Prostate gland (tissue), 2 donors: ENCODE measurements around the gene FGG.

Source experiments
- POLR2A ChIP-seq: fragments of 450-650 bp; IDR thresholded peaks from one replicate; pipeline ENCODE4 v1.6.1; 2016; ENCODE audit warnings: antibody characterized with exemption, mild to moderate bottlenecking
- POLR2AphosphoS5 ChIP-seq: sonication (generic); formaldehyde crosslinking; IDR thresholded peaks from one replicate; pipeline ENCODE4 v1.6.1; 2017; ENCODE audit warnings: antibody characterized with exemption
- TF ChIP-seq, protein P1 (sequence below), 4 experiments: fragments of 200-600 bp in 2 of 4; fragments of 450-650 bp in 2 of 4; sonication (generic) in 2 of 4; IDR thresholded peaks; 1 replicate in 3 of 4; 2 replicates in 1 of 4; pipeline ENCODE4 v1.5.1; 2016 to 2019; ENCODE audit warnings: antibody characterized with exemption in 4 of 4, mild to moderate bottlenecking in 2 of 4, moderate library complexity in 2 of 4

DNA sequence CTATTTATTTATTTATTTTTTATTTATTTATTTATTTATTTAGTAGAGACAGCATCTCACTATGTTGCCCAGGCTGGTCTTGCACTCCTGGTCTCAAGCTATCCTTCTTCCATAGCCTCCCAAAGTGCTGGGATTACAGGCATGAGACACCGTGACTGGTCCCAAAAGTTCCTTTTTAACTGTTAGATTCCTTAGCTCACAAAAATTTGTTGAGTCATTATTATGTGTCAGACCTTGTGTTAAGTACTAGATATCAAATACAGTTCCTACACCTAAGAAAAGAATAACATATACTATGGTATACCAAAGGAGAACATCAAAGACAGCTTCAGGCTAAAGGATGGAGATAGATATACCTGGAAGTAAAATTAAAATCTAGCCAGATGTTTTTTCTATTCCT lies 33.5 kb downstream of the FGG start:
- TF ChIP-seq, protein P1, sequence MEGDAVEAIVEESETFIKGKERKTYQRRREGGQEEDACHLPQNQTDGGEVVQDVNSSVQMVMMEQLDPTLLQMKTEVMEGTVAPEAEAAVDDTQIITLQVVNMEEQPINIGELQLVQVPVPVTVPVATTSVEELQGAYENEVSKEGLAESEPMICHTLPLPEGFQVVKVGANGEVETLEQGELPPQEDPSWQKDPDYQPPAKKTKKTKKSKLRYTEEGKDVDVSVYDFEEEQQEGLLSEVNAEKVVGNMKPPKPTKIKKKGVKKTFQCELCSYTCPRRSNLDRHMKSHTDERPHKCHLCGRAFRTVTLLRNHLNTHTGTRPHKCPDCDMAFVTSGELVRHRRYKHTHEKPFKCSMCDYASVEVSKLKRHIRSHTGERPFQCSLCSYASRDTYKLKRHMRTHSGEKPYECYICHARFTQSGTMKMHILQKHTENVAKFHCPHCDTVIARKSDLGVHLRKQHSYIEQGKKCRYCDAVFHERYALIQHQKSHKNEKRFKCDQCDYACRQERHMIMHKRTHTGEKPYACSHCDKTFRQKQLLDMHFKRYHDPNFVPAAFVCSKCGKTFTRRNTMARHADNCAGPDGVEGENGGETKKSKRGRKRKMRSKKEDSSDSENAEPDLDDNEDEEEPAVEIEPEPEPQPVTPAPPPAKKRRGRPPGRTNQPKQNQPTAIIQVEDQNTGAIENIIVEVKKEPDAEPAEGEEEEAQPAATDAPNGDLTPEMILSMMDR (IDR thresholded peaks at IDR 0.05): no peak
- TF ChIP-seq POLR2A (no peak), POLR2AphosphoS5 (no peak)
